ENCODE data around the gene C4orf50.
"Not testable (repeated sequence)": the region's sequence is repeated elsewhere in the genome, so short reads cannot be mapped to it uniquely, and the experiment has no call there.

C4orf50 gene

DNA sequence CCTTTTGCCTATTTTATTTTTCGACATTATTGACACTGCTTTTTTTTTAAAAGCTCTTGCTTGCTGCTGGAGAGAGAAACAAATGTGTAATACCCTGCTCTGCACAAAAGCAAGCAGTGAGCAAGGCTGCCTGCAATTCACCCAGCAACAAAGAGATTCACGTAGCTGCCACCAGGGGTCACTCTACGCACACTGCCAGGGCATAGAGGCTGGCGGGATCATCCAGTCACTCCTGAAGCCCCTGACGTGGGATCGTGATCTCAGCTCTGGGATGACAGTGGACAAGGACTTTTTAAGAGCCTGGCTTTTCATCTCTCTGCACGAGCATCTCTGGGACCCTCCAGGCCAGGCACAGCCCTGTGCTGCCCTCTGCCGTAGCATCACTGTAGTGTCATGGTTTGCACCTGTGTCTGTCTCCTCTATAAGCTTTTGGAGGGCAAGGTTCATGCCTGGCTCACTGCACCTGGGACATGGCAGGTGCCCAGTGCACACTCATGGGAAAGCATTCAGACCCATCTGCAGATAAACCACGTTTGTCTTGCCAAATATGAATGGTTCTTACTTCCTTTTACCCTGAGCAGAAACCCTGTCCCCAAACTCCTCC is 19.8 kb downstream of the C4orf50 start:
- Mint-ChIP-seq H3K4me3 (no peak overlapping the region), H3K9me3 (ENCODE audit: low read depth) (no peaks in the 10 kb centered on the region), H3K36me3 (no peaks in the 10 kb centered on the region), H3K4me1 (ENCODE audit: low read depth) (no peaks in the 10 kb centered on the region), H3K27ac (no peak overlapping the region), H3K27me3 (peaks cover 9% of the 10 kb centered on the region)

DNA sequence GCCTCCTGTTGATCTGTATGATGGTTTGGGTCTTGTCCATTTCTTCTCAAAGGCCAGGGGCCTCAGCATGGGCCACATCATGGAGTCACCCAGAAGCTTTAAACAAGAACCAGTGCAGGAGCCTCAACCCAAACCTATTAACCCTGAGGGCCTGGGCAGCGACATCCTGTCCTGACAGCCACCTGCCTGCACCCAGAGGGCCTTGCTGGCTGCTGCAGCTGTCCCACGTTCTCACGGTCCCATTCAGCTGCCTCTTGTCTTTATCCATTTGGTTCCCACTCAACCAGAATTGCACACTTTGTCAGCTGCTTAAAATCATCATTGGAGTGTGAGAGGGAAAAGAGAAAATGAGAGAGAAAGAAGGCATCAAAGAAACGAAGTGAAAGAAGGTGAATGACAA is 21.6 kb downstream of the C4orf50 start:
- Mint-ChIP-seq H3K4me3 (no peak overlapping the region), H3K9me3 (ENCODE audit: low read depth) (no peaks in the 10 kb centered on the region), H3K36me3 (no peaks in the 10 kb centered on the region), H3K4me1 (ENCODE audit: low read depth) (no peaks in the 10 kb centered on the region), H3K27ac (no peak overlapping the region), H3K27me3 (peaks cover 9% of the 10 kb centered on the region)

DNA sequence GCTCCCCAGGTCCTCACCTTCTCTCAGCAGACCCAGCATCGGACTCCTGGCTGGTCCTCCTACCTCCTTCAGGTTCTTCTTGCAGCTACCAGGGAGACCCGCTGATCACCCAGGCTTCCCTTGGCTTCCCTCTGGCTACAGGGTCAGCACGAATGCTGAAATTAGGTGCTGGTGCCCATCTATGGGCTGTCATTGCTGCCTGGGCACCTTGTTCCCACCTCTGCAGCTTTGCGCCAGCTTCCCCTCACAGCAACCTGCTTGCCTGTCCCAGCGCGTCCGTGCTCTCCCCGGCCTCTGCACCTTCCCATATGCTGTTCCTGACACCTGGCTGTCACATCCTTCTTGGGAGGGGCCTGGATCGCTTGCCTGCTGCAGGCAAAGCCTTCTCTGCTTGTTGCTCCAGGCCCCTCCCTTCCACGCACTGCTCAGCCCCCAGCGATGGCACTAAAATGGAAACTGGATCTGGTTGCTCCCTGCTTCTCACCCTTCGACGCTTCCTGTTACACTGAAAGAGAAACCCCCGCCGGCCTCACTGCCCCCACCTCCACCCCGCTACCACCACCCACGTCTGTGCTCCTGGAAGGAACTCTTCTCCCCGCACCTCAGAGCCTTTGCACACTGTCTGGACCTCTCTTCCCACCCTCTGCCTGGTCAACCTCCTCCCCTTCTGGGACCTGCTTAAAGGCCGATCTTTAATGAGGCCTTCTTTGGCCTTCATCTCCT is 22.2 kb downstream of the C4orf50 start:
- Mint-ChIP-seq H3K27ac (no peak overlapping the region), H3K4me3 (no peak overlapping the region), H3K36me3 (no peaks in the 10 kb centered on the region), H3K9me3 (ENCODE audit: low read depth) (no peaks in the 10 kb centered on the region), H3K4me1 (ENCODE audit: low read depth) (no peaks in the 10 kb centered on the region), H3K27me3 (peaks cover 9% of the 10 kb centered on the region)

DNA sequence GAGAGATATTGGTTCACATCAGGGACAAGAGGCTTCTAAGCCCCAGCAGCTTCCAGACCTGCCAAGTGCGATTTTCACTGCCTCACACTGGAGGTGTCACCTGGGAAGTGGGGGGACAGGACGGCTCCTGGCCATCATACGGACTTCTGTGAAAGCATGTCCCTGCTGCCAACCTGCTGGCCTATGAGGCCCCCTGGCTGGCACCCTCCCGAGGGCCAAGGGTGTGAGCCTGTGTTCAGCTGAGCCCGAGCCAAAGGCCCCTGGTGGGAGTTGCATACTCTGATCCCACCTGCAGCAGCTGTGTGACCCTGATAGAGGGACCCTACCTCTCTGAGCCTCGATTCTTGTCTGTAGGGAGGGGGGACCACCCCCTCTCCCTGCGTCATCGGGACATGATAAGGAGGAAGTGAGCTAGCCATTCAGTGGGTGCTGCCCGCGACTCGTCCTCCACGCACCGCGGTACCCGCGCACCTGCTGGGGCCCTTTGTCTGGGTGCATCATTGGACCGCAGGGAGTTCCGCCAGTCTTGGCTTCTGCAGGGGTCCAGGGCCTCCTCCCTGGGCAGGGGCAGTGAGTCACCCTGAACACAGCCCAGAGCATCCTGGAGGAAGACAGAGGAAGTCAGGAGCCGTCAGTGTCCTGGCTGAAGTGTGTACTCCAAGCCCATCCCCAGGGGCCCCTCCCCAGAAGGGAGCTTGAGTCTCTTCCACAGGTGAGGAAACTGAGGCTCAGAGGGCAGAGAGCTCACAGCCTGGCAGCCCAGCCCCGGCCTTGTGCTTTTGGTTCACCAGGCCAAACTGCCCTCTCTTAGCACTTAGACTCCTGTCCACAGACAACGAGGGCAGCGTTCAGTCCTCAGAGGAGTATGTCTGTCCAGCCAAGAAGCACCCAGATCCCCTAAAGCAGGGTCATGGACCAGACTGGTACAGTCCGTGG is 24.1 kb downstream of the C4orf50 start:
- Mint-ChIP-seq H3K27ac (no peak overlapping the region), H3K36me3 (no peaks in the 10 kb centered on the region), H3K4me3 (no peak overlapping the region), H3K9me3 (ENCODE audit: low read depth) (no peaks in the 10 kb centered on the region), H3K27me3 (peaks cover 5% of the 10 kb centered on the region), H3K4me1 (ENCODE audit: low read depth) (no peaks in the 10 kb centered on the region)

DNA sequence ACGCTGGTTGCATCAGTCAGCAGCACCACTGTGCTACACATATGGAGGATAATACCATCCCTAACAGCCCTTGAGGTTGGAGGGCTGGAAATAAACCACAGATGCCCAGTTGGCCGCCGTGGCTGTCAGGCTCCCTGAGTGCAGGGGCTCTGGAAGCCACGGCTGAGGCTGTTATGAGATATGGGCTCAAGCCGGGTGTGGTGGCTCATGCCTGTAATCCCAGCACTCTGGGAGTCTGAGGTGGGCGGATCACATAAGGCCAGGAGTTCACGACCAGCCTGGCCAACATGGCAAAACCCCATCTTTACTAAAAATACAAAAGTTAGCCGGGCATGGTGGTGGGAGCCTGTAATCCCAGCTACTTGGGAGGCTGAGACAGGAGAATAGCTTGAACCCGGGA is 24.9 kb downstream of the C4orf50 start:
- H3K4me1 Mint-ChIP-seq (ENCODE audit: low read depth); H3K9me3 Mint-ChIP-seq (ENCODE audit: low read depth); H3K27me3 Mint-ChIP-seq; H3K27ac Mint-ChIP-seq; H3K4me3 Mint-ChIP-seq; H3K36me3 Mint-ChIP-seq: not testable (repeated sequence)

DNA sequence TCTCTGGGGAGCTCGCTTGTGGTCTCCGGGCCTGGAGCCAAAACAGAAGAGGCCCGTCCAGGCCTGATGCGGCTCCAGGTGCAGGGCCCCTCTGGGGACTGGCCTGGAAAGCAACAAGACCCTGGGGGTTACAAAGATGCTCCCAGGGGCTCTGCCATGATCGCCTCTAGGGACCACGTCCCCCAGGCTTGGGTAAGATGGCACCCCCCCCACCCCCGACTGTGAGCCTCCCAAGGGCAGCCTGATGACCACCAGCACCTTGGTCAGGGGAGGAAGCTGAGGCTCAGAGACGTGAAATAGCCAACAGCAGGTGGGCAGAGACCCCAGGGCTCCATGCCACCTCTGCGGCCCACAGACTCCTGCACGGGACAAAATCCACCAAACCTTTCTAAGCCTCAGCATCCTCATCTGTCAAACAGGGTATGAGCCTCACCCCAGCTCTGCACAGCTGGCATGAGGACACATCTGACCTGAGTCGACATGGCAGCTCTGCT is 25.4 kb downstream of the C4orf50 start:
- Mint-ChIP-seq H3K4me3 (no peak overlapping the region), H3K4me1 (ENCODE audit: low read depth) (no peaks in the 10 kb centered on the region), H3K27ac (no peak overlapping the region), H3K9me3 (ENCODE audit: low read depth) (no peaks in the 10 kb centered on the region), H3K36me3 (no peaks in the 10 kb centered on the region), H3K27me3 (peaks cover 2% of the 10 kb centered on the region)

DNA sequence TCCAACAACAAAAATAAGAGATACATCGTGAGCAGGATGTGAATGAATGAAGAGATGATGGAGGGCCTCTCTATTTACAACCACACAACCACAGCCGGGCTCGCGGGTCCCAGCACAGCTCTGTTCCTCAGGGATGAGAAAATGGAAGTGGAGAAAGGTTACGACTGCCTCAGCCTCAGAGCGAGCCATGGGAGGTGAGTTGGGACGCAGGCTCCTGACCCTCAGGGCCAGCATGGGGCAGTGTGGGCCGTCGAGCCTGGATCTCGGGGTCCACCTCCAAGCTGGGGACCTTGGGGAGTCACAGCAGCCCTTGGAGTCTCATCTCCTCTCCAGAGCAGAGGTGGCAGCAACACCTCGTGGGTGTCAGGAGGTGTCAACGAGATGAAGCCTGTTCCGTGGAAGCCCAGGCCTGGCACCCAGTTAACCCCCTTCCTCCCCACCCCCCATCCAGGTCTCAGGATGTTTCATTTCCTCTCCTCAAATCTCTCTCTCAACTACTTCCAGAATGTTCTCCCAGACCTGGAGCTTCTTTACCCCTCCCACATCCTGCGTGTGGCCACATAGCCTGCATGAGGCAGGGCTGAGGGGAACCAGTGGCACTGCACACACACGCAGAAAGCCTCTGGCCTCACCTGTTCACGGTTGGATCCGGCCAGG is 25.9 kb downstream of the C4orf50 start:
- no peak overlapping the region for H3K4me3 Mint-ChIP-seq
- H3K9me3 Mint-ChIP-seq (ENCODE audit: low read depth): no peaks in the 10 kb centered on the region
- H3K27ac Mint-ChIP-seq: no peak overlapping the region
- H3K4me1 Mint-ChIP-seq (ENCODE audit: low read depth): no peaks in the 10 kb centered on the region
- H3K27me3 Mint-ChIP-seq: peaks cover 2% of the 10 kb centered on the region
- H3K36me3 Mint-ChIP-seq: no peaks in the 10 kb centered on the region

DNA sequence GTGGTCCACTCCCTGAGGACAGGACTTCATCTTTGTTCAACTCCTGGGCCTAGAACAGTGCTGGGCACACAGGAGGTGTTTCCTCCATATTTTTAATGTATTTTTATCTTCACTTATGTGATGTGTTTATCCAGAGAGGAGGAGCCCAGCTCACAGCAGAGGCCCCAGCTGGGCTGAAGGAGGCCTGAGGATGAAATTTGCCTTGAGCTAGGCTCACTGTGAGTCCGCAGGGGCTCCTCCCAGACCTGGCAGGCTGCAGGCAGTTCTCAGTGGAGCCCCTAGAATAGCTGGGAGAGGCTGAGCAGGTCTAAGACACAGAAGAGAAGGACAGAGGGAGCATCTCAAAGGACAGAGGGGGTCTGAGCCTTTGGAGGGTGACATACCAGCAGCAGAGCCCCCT is 26.8 kb downstream of the C4orf50 start:
- no peak overlapping the region for H3K27ac Mint-ChIP-seq
- H3K4me1 Mint-ChIP-seq (ENCODE audit: low read depth): no peaks in the 10 kb centered on the region
- no peaks in the 10 kb centered on the region for H3K9me3 Mint-ChIP-seq (ENCODE audit: low read depth)
- H3K27me3 Mint-ChIP-seq: peaks cover under 1% of the 10 kb centered on the region
- no peaks in the 10 kb centered on the region for H3K36me3 Mint-ChIP-seq
- no peak overlapping the region for H3K4me3 Mint-ChIP-seq

DNA sequence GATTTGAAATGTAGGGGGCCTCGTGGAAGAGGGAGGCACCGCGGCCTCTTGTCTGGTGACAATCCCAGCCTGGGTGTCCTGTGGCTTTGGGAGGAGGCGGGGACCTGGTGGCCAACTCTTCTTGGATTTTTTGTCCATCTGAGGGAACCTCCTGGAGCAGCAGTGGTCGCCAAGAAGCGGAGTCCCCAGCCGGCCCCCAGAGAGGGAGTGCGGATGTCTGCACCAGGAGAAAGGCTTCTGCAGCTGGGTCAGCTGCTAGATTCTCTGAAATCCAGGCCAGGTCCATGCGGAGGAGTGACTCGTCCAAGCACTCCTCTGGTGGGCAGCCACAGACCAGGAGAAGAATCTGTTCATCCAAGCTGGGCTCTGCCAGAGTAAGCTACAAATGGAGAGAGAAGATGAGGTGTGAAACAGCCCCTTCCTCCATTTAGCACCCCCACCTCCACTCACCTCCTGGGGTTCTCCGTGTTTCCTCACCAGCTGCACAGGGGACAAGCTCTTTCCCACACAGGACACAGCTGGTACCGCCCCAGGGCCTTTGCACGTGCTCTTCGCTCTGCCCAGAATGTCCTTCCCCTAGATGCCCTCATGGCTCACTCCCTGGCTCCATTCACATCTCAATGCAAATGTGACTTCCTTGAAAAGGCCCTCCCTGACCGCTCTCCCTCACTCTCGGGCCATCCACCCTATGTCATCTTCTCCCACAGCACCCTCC is 27.6 kb downstream of the C4orf50 start:
- Mint-ChIP-seq H3K27me3 (no peaks in the 10 kb centered on the region), H3K36me3 (no peaks in the 10 kb centered on the region), H3K4me1 (ENCODE audit: low read depth) (no peaks in the 10 kb centered on the region), H3K4me3 (no peak overlapping the region), H3K27ac (no peak overlapping the region), H3K9me3 (ENCODE audit: low read depth) (no peaks in the 10 kb centered on the region)

DNA sequence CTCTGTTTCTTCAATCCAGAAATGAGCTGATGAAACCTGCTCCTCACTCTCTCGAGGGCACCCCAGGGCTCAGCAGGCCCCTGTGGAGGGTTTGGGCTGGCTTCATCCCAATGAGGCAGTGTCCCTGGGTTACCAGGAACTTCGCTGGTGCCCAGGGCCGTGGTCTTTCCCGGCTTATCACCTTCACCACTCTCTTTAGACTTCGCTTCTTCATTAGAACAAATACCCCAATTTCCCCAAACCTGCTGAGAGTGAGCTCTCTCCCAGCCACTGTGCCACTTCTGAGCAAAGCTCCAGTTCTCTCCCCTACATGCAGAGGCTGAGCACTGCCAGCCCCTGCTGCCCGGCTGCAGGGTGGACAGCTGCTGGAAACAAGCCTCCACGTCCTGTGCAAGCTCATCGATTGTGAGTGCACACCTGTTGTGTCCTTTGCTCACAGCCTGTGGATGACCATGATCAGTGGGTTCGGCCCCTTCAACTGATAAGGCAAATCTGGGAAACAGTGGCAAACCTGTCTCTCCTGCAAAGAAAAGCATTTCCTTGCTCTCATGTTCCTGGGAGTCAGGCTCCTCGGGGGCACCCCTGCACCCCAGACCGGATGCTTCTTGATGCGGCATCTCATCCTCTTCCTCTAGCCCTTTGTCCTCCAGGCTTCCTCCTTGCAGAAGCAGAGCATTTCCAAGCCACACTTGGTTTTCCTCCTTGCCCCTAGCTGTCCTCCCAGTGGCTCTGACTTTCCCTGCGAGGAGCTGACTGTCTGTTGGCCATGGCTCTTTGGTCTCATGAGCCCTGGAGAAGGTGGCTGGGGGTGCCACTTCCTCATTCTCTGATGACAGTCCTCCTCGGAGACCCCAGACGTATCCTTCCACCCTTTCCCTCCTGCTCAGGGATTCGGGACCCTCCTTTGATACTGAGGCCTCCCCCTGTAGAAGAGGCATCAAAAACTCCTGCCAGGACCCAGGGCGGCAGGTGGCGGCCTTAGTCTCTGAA is 28.7 kb downstream of the C4orf50 start:
- Mint-ChIP-seq H3K27me3 (no peaks in the 10 kb centered on the region), H3K36me3 (no peaks in the 10 kb centered on the region), H3K9me3 (ENCODE audit: low read depth) (peaks cover 5% of the 10 kb centered on the region), H3K4me1 (ENCODE audit: low read depth) (no peaks in the 10 kb centered on the region), H3K4me3 (no peak overlapping the region), H3K27ac (no peak overlapping the region)

DNA sequence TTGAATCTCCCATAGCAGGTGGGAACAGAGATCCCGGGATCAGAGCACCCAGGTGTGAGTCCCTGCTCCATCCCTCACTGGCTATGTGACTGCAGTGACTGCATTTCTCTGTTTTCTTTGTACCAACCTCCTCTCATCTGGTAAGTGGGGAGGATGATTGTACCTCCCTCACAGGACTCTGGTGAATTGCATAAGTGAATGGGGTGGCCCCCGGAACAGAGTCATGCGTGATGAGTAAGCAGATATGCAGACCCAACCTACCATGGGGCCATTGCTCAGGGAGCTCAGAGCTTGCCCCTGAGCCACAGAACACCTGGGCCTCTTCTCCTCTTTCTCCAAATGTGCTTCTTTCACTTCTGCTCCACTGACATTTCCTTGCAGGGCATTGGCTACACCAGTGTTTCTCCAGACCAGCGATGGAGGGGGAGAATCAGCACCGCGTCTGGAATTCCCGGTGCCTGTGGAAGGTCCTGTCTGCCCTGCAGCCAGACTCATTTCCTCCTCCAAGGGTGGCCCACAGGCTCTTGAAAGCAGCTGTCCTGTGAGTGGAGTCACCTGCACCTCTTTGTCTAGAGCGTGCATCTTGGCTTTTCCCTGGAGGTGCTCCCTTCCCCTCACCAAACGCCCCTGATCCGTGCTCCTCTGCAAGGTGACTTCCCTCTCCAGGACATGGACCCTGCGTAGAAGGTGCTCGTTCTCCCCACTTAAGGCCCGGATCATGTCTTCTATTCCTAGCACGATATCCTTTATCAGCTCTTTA is 30.0 kb downstream of the C4orf50 start:
- H3K9me3 Mint-ChIP-seq (ENCODE audit: low read depth): peaks cover 14% of the 10 kb centered on the region
- peaks cover 4% of the 10 kb centered on the region for H3K27me3 Mint-ChIP-seq
- H3K27ac Mint-ChIP-seq: no peak overlapping the region
- peaks cover 3% of the 10 kb centered on the region for H3K36me3 Mint-ChIP-seq
- no peak overlapping the region for H3K4me3 Mint-ChIP-seq
- no peaks in the 10 kb centered on the region for H3K4me1 Mint-ChIP-seq (ENCODE audit: low read depth)

DNA sequence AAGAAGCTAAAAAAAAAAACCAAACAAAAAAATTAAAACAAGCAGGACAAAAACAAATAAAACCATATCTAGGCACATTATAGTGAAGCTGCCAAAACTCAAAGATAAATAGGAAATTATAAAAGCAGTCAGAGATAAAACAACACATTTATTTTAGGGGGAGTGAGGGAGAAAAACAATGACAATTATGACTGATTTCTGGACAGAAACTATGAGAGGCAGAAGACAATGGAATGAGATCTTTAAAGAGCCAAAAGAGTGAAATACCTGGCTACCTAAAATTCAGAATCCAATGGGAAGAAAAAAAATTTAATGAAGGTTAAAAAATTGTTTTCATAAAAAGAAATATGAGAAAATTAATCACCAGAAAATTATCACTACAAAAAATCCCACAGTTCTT is 33.4 kb downstream of the C4orf50 start:
- no peak overlapping the region for H3K4me3 Mint-ChIP-seq
- peaks cover 18% of the 10 kb centered on the region for H3K9me3 Mint-ChIP-seq (ENCODE audit: low read depth)
- peaks cover 12% of the 10 kb centered on the region for H3K27me3 Mint-ChIP-seq
- peaks cover 3% of the 10 kb centered on the region for H3K36me3 Mint-ChIP-seq
- peak overlapping the region; percentile 31 for H3K27ac Mint-ChIP-seq
- H3K4me1 Mint-ChIP-seq (ENCODE audit: low read depth): no peaks in the 10 kb centered on the region
